Measurements from ENCODE around the gene SNCB.

Gene SNCB

DNA sequence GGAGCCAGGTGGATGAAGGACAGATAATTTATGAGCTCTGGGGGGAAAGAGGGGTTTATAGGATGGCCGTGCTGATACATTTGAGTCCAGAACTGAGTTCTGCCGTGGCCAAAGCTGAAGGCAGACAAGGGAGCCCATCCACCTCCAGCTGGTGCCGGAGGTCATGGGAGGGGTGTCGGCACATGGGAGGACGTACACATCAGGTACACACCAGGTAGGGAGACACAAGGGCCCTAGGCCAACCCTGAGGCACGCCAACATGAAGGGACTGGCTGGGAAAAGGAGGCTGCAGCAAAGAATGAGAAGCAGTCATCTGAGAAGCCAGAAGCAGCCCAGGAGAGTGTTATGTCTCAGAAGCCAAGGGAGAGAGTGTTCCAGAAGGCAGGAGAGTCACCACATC is 18.3 kb downstream of the SNCB start:
- TF ChIP-seq, protein P1, sequence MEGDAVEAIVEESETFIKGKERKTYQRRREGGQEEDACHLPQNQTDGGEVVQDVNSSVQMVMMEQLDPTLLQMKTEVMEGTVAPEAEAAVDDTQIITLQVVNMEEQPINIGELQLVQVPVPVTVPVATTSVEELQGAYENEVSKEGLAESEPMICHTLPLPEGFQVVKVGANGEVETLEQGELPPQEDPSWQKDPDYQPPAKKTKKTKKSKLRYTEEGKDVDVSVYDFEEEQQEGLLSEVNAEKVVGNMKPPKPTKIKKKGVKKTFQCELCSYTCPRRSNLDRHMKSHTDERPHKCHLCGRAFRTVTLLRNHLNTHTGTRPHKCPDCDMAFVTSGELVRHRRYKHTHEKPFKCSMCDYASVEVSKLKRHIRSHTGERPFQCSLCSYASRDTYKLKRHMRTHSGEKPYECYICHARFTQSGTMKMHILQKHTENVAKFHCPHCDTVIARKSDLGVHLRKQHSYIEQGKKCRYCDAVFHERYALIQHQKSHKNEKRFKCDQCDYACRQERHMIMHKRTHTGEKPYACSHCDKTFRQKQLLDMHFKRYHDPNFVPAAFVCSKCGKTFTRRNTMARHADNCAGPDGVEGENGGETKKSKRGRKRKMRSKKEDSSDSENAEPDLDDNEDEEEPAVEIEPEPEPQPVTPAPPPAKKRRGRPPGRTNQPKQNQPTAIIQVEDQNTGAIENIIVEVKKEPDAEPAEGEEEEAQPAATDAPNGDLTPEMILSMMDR (IDR thresholded peaks at IDR 0.05; ENCODE audit: low read depth, low read length, missing control alignments): no peak
- H3K4me3 ChIP-seq (ENCODE audit: low read depth, low read length): no peak overlapping the region
- in situ Hi-C loops (cut with HindIII; ENCODE audit: low sequenced_read_pairs): no loop called here
- no peak for DNase-seq (ENCODE audit: low read depth)

DNA sequence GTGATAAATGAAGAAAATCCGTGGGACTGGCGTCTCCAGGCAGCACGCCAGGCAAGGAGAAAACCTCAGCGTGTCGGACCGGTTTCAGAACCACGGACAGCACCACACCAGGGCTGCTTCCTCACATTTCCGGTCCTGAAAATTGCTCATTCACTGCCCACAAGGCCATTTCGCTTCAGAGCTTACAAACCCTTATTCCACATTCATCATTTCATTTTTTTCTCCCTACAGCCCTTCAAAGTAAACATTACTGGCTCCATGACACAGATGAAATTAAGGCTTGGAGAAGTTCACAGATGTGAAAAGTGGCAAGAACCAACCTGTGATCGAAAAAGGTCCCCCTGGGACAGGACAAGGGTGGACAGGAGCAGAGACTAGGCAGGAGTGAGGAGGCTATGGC is 18.9 kb downstream of the SNCB start:
- no peak overlapping the region for H3K4me3 ChIP-seq (ENCODE audit: low read depth, low read length)
- DNase-seq (ENCODE audit: low read depth): peak; percentile 80
- in situ Hi-C loops (cut with HindIII; ENCODE audit: low sequenced_read_pairs): no loop called here
- TF ChIP-seq, protein P1 (IDR thresholded peaks at IDR 0.05; ENCODE audit: low read depth, low read length, missing control alignments): no peak

DNA sequence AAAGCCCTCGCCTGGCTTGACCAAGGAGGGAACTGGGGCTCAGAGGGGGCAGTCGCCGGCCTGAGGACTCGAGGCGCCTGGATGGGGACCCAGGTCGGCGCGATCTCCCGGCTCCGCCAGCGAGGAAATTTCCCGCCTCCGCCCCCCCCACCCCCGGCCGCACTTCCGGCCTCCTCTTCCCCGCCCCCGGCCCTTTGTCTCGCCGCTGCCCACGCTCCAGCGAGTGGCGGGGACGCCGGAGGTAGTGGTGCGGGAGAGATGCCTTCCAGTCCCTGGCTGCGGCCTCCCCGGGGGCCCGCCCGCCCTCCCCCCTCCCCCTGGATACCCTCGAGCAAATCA is 19.9 kb downstream of the SNCB start:
- TF ChIP-seq, protein P1 (IDR thresholded peaks at IDR 0.05; ENCODE audit: low read depth, low read length, missing control alignments): no peak
- DNase-seq (ENCODE audit: low read depth): no peak
- H3K4me3 ChIP-seq (ENCODE audit: low read depth, low read length): peak overlapping the region; percentile 53
- in situ Hi-C loops (cut with HindIII; ENCODE audit: low sequenced_read_pairs): no loop called here

DNA sequence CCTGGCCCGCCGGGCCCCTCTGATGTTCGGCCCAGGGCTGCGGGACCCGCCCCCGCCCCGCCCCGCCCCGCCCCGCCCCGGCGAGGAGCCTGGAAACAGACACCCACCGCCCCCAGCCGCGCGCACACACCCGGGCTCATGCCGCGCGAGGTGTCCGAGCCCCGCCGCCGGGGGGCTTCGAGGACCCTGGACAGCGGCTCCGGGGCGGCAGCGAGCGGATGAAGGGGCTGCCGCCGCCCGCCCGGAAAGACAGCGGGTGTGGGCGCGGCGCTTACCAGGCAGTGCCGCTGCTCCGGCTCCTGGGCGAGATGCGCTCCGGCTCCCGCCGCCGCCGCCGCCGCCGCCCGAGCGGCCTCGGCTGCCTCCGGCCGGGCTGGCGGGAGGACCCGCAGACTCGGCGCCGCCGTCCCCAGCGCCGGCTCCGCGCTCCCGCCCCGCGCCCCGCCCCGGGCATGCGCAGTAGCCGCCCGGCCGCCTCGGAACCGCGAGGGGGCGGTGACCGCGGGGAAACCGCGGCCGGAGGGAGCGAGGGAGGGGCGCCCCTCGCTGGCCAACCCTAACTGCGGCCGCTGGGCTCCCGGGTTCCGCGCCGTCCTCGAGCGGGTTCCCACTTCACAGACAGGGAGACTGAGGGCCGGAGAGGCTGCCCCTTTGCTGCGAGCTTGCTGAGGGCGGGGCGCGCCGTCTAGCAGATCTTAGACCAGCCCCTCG is 20.5 kb downstream of the SNCB start, which contains the start of gene GPRIN1:
Gene GPRIN1 (minus strand): TSS at position 433 of the 711 bp plus-strand sequence. CDS start 10,322 bp downstream, outside the sequence.
- TF ChIP-seq, protein P1 (IDR thresholded peaks at IDR 0.05; ENCODE audit: low read depth, low read length, missing control alignments): peak; percentile 14
- DNase-seq (ENCODE audit: low read depth): no peak
- H3K4me3 ChIP-seq (ENCODE audit: low read depth, low read length): peak within 1 kb of the TSS; percentile 53

DNA sequence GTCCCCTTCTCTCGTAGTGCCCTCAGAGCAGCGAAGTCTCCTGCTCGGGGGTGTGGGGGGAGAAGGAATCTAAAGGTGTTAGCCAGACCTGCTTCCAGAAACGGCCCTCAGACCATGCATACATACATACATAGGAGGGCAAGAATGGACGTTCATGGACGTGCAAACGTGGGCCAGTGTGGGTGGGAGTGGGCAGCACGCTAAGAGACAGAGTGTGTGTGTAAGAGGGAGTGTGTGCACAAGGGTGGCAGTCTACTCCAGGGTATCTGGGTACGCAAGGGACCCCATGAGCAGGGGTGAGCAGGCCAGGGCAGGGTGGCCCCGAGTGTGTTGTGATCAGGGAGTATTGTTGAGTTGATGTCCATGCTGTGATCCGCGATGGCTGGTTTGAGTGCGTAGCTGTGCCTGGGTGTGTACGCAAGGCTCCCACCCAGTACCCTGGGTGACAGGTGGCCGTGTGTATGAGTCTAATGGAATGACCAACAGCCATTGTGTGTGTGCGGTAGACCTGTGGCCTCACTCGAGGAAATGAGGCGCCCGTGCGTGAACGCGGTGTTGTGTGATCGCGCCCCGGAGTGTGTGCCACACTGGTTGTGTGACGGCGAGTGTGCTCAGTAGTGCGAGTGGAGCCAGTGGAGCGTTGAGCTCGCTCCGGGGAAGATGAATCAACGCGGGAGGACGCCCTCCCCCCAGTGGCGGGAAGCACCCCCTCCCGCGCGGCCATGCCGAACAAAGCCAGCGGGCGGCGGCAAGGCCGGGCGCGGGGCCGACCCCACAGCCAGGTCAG is 21.2 kb downstream of the SNCB start:
- in situ Hi-C loops (cut with HindIII; ENCODE audit: low sequenced_read_pairs): no loop called here
- TF ChIP-seq, protein P1 (IDR thresholded peaks at IDR 0.05; ENCODE audit: low read depth, low read length, missing control alignments): no peak
- DNase-seq (ENCODE audit: low read depth): no peak

More for the DNA sequence above, 20.5 kb downstream of the SNCB start, which contains the start of gene GPRIN1:
- in situ Hi-C loops (cut with HindIII; ENCODE audit: low sequenced_read_pairs): no loop called here

DNA sequence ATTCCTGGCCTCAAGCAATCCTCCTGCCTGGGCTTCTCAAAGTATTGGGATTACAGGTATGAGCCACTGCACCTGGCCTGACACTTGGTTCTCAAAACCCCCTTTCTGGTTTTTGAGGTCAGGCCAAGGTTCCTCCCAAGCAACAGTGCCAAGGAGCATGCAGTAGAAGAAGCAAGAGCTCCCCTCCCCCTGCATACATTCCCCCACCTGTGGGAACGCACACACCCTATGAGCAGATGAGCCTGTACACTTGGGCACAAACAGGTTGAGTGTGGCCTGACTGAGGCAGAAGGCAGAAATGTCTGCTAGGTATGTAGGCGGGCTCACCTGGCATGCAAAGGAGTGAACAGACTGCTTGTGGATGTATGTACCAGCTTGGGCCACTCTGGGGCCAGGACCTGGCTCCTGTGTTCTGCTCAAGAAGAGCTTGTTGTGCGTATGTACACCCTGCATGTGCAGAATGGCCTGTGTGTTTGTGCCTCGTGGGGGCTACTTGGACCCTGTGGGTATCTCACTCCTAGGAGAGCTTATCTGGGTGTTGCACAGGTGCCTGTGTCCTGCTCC is 22.1 kb downstream of the SNCB start:
- TF ChIP-seq, protein P1 (IDR thresholded peaks at IDR 0.05; ENCODE audit: low read depth, low read length, missing control alignments): no peak
- no peak for DNase-seq (ENCODE audit: low read depth)
- in situ Hi-C loops (cut with HindIII; ENCODE audit: low sequenced_read_pairs): no loop called here
- no peak overlapping the region for H3K4me3 ChIP-seq (ENCODE audit: low read depth, low read length)

More for the DNA sequence above, 21.2 kb downstream of the SNCB start:
- H3K4me3 ChIP-seq (ENCODE audit: low read depth, low read length): peak overlapping the region; percentile 53
